Measurements from ENCODE around the gene MCF2L2.

DNA sequence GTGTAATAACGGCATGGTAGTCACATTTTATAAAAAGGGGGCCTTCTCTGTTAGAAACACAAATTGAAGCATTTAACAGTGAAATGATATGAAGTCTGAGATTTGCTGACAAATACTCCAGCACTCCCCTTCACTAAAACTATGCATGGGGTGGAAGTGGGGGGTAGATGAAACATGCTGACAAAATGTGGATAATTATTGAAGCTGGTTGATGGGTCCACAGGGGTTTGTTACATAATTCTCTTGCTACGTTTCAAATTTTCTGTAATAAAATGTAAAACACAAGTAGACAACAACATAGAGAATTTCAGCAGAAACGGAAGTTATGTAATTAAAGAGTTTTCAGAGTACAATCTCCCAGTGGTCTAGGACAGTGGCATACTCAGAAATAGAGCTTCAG, 37.0 kb downstream of the MCF2L2 start:
- TF ChIP-seq, protein P1, sequence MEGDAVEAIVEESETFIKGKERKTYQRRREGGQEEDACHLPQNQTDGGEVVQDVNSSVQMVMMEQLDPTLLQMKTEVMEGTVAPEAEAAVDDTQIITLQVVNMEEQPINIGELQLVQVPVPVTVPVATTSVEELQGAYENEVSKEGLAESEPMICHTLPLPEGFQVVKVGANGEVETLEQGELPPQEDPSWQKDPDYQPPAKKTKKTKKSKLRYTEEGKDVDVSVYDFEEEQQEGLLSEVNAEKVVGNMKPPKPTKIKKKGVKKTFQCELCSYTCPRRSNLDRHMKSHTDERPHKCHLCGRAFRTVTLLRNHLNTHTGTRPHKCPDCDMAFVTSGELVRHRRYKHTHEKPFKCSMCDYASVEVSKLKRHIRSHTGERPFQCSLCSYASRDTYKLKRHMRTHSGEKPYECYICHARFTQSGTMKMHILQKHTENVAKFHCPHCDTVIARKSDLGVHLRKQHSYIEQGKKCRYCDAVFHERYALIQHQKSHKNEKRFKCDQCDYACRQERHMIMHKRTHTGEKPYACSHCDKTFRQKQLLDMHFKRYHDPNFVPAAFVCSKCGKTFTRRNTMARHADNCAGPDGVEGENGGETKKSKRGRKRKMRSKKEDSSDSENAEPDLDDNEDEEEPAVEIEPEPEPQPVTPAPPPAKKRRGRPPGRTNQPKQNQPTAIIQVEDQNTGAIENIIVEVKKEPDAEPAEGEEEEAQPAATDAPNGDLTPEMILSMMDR (IDR thresholded peaks at IDR 0.05): no peak
- TF ChIP-seq POLR2A (IDR thresholded peaks at IDR 0.05): no peak
